HL-60 (cell line): Measurements from ENCODE around the gene LRRC32.

Experiments
- GABPA ChIP-seq: IDR thresholded peaks from 2 replicates; pipeline ENCODE4 v1.6.1; 2012; ENCODE audit warnings: low read depth
- POLR2AphosphoS5 ChIP-seq: IDR thresholded peaks from 2 replicates; pipeline ENCODE4 v1.6.1; 2012; ENCODE audit warnings: low read depth
- TF ChIP-seq, protein P1 (sequence below): IDR thresholded peaks from one replicate; pipeline ENCODE4 v1.5.1; 2011; ENCODE audit warnings: low read length, control low read depth, inconsistent platforms; ENCODE audit not compliant: insufficient read depth

DNA sequence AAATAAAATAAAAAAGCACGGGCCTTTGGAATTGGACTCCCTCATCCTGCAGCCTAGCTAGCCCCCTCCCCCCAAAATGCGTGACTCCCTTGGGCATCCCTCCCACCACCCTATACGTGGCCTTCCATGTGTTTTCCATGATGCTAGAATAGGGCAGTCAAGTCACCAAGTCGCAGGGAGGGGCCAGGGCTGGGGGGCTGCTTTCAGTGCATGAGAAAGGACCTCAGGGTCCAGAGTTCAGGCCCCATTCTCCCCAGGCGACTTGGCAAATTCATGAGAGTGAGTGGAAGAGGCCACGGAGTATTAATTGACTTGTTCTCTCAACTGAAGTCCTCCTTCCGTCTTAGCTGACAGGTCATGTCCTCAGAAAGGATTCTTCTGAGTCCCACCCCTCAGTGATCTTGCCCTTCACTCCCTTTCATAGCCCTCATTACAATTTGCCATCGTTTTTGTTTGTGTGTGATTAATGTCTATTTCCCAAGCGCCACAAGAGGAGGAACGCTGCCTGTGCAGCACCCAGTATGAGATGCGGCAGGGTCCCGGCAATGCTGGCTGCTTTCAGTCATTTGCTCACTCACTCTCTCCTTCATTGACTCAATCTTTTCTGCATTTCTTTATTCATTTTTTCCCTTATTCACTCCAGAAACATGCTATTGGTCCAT is 17.4 kb downstream of the LRRC32 start:
- TF ChIP-seq POLR2AphosphoS5 (no peak), GABPA (no peak)
- TF ChIP-seq, protein P1, sequence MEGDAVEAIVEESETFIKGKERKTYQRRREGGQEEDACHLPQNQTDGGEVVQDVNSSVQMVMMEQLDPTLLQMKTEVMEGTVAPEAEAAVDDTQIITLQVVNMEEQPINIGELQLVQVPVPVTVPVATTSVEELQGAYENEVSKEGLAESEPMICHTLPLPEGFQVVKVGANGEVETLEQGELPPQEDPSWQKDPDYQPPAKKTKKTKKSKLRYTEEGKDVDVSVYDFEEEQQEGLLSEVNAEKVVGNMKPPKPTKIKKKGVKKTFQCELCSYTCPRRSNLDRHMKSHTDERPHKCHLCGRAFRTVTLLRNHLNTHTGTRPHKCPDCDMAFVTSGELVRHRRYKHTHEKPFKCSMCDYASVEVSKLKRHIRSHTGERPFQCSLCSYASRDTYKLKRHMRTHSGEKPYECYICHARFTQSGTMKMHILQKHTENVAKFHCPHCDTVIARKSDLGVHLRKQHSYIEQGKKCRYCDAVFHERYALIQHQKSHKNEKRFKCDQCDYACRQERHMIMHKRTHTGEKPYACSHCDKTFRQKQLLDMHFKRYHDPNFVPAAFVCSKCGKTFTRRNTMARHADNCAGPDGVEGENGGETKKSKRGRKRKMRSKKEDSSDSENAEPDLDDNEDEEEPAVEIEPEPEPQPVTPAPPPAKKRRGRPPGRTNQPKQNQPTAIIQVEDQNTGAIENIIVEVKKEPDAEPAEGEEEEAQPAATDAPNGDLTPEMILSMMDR: no peak
